ENCODE data around the gene CDK5RAP2. TPM values are rescaled to one million over a fixed set of nuclear protein-coding genes. Genes with fewer than 3 reads are reported as not detected.

CDK5RAP2 gene
- total RNA-seq, 4 donors from 2014 or later = 48.1 to 127 (median 76.7) TPM

GRCh38 chr9:120528327-120528726 is 51.6 kb downstream of the CDK5RAP2 start:
- Histone ChIP-seq H3K36me3 (peaks cover 0 to 97% (median 26%) of the 10 kb centered on the region in 3 donors), H3K4me3 (no peak overlapping the region), H3K27ac (no peak overlapping the region), H3K27me3 (no peaks in the 10 kb centered on the region), H3K9me3 (no peaks in the 10 kb centered on the region), H3K4me1 (peaks cover 0 to 14% (median 2%) of the 10 kb centered on the region in 4 donors)
- TF ChIP-seq POLR2A (IDR thresholded peaks at IDR 0.05) (no peak), EP300 (IDR thresholded peaks at IDR 0.05) (no peak), CTCF (IDR thresholded peaks at IDR 0.05) (no peak)
- 89 to 91% methylated on average over 1 of the region's 1 CpG for WGBS, 2 donors
- no peak for DNase-seq (ENCODE audit: low spot score in 2 of 2)

- WGBS, 2 donors = 98 to 99% methylated on average over 3 of the region's 3 CpGs
- TF ChIP-seq EP300 (IDR thresholded peaks at IDR 0.05) (no peak), POLR2A (IDR thresholded peaks at IDR 0.05) (no peak), CTCF (IDR thresholded peaks at IDR 0.05) (no peak)
- DNase-seq (ENCODE audit: low spot score in 2 of 2) = no peak
- Histone ChIP-seq H3K27ac (no peak overlapping the region), H3K27me3 (no peaks in the 10 kb centered on the region), H3K4me1 (no peaks in the 10 kb centered on the region), H3K4me3 (no peak overlapping the region), H3K9me3 (no peaks in the 10 kb centered on the region), H3K36me3 (peaks cover 0 to 93% (median 23%) of the 10 kb centered on the region in 3 donors)
Observed at GRCh38 chr9:120526534-120526933, 53.4 kb downstream of the CDK5RAP2 start.

GRCh38 chr9:120524863-120525262 is 55.1 kb downstream of the CDK5RAP2 start:
- Histone ChIP-seq H3K4me1 (no peaks in the 10 kb centered on the region), H3K9me3 (no peaks in the 10 kb centered on the region), H3K27ac (no peak overlapping the region), H3K36me3 (peaks cover 0 to 91% (median 23%) of the 10 kb centered on the region in 3 donors), H3K27me3 (no peaks in the 10 kb centered on the region), H3K4me3 (no peak overlapping the region)
- TF ChIP-seq POLR2A (IDR thresholded peaks at IDR 0.05) = no peak
- no peak for TF ChIP-seq CTCF (IDR thresholded peaks at IDR 0.05)
- TF ChIP-seq EP300 (IDR thresholded peaks at IDR 0.05) = no peak
- DNase-seq (ENCODE audit: low spot score in 2 of 2) = no peak
- 33 to 36% methylated on average over 3 of the region's 3 CpGs for WGBS, 2 donors

GRCh38 chr9:120524038-120524437 is 55.9 kb downstream of the CDK5RAP2 start:
- Histone ChIP-seq H3K27me3 (no peaks in the 10 kb centered on the region), H3K9me3 (no peaks in the 10 kb centered on the region), H3K4me1 (no peaks in the 10 kb centered on the region), H3K27ac (no peak overlapping the region), H3K4me3 (no peak overlapping the region), H3K36me3 (peaks cover 0 to 89% (median 23%) of the 10 kb centered on the region in 3 donors)
- no peak for TF ChIP-seq POLR2A (IDR thresholded peaks at IDR 0.05)
- WGBS, 2 donors = 94 to 95% methylated on average over 3 of the region's 3 CpGs
- no peak for DNase-seq (ENCODE audit: low spot score in 2 of 2)

GRCh38 chr9:120522558-120522957 is 57.4 kb downstream of the CDK5RAP2 start:
- TF ChIP-seq EP300 (IDR thresholded peaks at IDR 0.05) (no peak), POLR2A (IDR thresholded peaks at IDR 0.05) (no peak)
- Histone ChIP-seq H3K27me3 (no peaks in the 10 kb centered on the region), H3K4me3 (no peak overlapping the region), H3K9me3 (no peaks in the 10 kb centered on the region), H3K36me3 (peaks cover 0 to 89% (median 23%) of the 10 kb centered on the region in 3 donors), H3K27ac (no peak overlapping the region), H3K4me1 (no peaks in the 10 kb centered on the region)
- no peak for DNase-seq (ENCODE audit: low spot score in 2 of 2)
- WGBS, 2 donors = 95 to 100% methylated on average over 1 of the region's 1 CpG

- no peak for DNase-seq (ENCODE audit: low spot score in 2 of 2)
- TF ChIP-seq CTCF (IDR thresholded peaks at IDR 0.05) (no peak), EP300 (IDR thresholded peaks at IDR 0.05) (no peak), POLR2A (IDR thresholded peaks at IDR 0.05) (no peak)
- H3K27ac ChIP-seq = no peak overlapping the region
- H3K4me1 ChIP-seq = no peaks in the 10 kb centered on the region
- H3K36me3 ChIP-seq = peaks cover 0 to 89% (median 23%) of the 10 kb centered on the region in 3 donors
- no peaks in the 10 kb centered on the region for H3K27me3 ChIP-seq
- H3K4me3 ChIP-seq = no peak overlapping the region
- H3K9me3 ChIP-seq = no peaks in the 10 kb centered on the region
Observed at GRCh38 chr9:120522032-120522431, 57.9 kb downstream of the CDK5RAP2 start.
